Measurements from ENCODE around the gene DDA1. TPM values are rescaled to one million over a fixed set of nuclear protein-coding genes. Genes with fewer than 3 reads are reported as not detected.
A peak's percentile ranks its signal among the peaks of the same experiment; 100 is the strongest.

The DDA1 gene
- total and polyA plus RNA-seq, 9 of the 15 experiments (the other 6 are each of a cell fraction or from before 2014, with no cell fraction given), result 1.4 to 83.8 (median 33.8) TPM

DNA sequence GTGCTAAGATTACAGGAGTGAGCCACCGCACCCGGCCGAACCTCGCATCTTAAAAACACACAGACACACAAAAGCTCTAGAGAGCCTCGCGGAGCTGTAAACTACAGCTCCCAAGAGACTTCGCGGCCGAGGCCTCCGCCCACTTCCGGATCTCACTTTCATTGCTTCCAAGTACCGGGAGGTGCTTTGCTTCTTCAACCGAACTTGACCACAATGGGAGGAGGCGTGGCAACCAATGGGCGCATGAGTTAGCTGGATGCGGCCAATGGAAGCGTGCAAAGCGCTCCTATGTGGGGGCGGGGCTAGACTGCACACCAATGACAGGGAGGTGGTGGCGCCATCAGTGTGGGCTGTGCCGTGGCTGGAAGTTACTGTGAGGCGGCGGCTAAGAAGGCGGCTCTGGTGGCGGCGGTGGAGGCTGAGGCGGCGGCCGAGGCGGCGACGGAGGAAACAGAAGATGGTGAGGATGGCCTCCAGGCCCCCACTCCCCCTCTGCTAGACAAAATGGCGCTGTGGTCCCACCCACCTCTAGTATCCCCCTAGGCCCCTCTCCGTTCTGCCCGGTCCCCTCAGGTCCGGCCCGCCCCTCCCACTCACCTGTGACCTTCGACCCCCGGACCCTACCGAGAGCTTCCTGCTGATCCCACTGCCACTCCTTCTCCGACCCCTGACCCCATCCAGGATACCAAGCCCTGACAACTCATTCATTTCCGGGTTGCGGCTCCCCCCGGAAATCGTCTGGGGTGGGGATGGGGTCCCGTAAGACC is at the start of gene DDA1 (continued):
- TF ChIP-seq, protein P1, sequence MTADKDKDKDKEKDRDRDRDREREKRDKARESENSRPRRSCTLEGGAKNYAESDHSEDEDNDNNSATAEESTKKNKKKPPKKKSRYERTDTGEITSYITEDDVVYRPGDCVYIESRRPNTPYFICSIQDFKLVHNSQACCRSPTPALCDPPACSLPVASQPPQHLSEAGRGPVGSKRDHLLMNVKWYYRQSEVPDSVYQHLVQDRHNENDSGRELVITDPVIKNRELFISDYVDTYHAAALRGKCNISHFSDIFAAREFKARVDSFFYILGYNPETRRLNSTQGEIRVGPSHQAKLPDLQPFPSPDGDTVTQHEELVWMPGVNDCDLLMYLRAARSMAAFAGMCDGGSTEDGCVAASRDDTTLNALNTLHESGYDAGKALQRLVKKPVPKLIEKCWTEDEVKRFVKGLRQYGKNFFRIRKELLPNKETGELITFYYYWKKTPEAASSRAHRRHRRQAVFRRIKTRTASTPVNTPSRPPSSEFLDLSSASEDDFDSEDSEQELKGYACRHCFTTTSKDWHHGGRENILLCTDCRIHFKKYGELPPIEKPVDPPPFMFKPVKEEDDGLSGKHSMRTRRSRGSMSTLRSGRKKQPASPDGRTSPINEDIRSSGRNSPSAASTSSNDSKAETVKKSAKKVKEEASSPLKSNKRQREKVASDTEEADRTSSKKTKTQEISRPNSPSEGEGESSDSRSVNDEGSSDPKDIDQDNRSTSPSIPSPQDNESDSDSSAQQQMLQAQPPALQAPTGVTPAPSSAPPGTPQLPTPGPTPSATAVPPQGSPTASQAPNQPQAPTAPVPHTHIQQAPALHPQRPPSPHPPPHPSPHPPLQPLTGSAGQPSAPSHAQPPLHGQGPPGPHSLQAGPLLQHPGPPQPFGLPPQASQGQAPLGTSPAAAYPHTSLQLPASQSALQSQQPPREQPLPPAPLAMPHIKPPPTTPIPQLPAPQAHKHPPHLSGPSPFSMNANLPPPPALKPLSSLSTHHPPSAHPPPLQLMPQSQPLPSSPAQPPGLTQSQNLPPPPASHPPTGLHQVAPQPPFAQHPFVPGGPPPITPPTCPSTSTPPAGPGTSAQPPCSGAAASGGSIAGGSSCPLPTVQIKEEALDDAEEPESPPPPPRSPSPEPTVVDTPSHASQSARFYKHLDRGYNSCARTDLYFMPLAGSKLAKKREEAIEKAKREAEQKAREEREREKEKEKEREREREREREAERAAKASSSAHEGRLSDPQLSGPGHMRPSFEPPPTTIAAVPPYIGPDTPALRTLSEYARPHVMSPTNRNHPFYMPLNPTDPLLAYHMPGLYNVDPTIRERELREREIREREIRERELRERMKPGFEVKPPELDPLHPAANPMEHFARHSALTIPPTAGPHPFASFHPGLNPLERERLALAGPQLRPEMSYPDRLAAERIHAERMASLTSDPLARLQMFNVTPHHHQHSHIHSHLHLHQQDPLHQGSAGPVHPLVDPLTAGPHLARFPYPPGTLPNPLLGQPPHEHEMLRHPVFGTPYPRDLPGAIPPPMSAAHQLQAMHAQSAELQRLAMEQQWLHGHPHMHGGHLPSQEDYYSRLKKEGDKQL (CRISPR knock-in tag; IDR thresholded peaks at IDR 0.05; ENCODE audit: borderline replicate concordance), result no peak
- TF ChIP-seq, protein P2, sequence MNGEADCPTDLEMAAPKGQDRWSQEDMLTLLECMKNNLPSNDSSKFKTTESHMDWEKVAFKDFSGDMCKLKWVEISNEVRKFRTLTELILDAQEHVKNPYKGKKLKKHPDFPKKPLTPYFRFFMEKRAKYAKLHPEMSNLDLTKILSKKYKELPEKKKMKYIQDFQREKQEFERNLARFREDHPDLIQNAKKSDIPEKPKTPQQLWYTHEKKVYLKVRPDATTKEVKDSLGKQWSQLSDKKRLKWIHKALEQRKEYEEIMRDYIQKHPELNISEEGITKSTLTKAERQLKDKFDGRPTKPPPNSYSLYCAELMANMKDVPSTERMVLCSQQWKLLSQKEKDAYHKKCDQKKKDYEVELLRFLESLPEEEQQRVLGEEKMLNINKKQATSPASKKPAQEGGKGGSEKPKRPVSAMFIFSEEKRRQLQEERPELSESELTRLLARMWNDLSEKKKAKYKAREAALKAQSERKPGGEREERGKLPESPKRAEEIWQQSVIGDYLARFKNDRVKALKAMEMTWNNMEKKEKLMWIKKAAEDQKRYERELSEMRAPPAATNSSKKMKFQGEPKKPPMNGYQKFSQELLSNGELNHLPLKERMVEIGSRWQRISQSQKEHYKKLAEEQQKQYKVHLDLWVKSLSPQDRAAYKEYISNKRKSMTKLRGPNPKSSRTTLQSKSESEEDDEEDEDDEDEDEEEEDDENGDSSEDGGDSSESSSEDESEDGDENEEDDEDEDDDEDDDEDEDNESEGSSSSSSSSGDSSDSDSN (IDR thresholded peaks at IDR 0.05; ENCODE audit: borderline replicate concordance in 1 of 2, low read depth in 2 of 2, low read length in 2 of 2), result no peak
- TF ChIP-seq NFIC (IDR thresholded peaks at IDR 0.05) (peak; percentile 52; the same call in 1 of the 2 replicates), MEF2A (IDR thresholded peaks at IDR 0.05; ENCODE audit: control insufficient read depth, low read depth, low read length) (no peak), KAT7 (CRISPR knock-in tag; IDR thresholded peaks at IDR 0.05; ENCODE audit: borderline replicate concordance) (peak; percentile 85), FOXK2 (conservative IDR thresholded peaks at IDR 0.05 in 1 of 2, IDR thresholded peaks at IDR 0.05 in 1 of 2; ENCODE audit: low read depth in 2 of 2) (peak; percentile 36; a peak in 2 of 4 replicates), ZNF311 (CRISPR knock-in tag; IDR thresholded peaks at IDR 0.05) (no peak), KLF16 (IDR thresholded peaks at IDR 0.05) (no peak), SMAD2 (IDR thresholded peaks at IDR 0.05; ENCODE audit: low read depth, low read length) (no peak), ZZZ3 (IDR thresholded peaks at IDR 0.05) (no peak), PTTG1 (tag; IDR thresholded peaks at IDR 0.05; ENCODE audit: low read depth) (no peak), POLR2H (tag; IDR thresholded peaks at IDR 0.05; ENCODE audit: low read depth) (no peak), HIVEP1 (CRISPR knock-in tag; IDR thresholded peaks at IDR 0.05) (no peak), ZNF124 (CRISPR knock-in tag; IDR thresholded peaks at IDR 0.05) (no peak)
- TF ChIP-seq, protein P3, sequence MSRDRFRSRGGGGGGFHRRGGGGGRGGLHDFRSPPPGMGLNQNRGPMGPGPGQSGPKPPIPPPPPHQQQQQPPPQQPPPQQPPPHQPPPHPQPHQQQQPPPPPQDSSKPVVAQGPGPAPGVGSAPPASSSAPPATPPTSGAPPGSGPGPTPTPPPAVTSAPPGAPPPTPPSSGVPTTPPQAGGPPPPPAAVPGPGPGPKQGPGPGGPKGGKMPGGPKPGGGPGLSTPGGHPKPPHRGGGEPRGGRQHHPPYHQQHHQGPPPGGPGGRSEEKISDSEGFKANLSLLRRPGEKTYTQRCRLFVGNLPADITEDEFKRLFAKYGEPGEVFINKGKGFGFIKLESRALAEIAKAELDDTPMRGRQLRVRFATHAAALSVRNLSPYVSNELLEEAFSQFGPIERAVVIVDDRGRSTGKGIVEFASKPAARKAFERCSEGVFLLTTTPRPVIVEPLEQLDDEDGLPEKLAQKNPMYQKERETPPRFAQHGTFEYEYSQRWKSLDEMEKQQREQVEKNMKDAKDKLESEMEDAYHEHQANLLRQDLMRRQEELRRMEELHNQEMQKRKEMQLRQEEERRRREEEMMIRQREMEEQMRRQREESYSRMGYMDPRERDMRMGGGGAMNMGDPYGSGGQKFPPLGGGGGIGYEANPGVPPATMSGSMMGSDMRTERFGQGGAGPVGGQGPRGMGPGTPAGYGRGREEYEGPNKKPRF (IDR thresholded peaks at IDR 0.05; ENCODE audit: low read depth, low read length), result no peak
- TF ChIP-seq, protein P4, sequence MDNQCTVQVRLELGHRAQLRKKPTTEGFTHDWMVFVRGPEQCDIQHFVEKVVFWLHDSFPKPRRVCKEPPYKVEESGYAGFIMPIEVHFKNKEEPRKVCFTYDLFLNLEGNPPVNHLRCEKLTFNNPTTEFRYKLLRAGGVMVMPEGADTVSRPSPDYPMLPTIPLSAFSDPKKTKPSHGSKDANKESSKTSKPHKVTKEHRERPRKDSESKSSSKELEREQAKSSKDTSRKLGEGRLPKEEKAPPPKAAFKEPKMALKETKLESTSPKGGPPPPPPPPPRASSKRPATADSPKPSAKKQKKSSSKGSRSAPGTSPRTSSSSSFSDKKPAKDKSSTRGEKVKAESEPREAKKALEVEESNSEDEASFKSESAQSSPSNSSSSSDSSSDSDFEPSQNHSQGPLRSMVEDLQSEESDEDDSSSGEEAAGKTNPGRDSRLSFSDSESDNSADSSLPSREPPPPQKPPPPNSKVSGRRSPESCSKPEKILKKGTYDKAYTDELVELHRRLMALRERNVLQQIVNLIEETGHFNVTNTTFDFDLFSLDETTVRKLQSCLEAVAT (IDR thresholded peaks at IDR 0.05), result peak; percentile 95 to 98

All from K562 (cell line).